HG02642 (cell line): ENCODE results near the gene OR56A3.

Experiments
- ATAC-seq: cut with Tn5 transposase; IDR thresholded peaks from one replicate; pipeline ENCODE4 v1.9.1; 2021; ENCODE audit warnings: mild to moderate bottlenecking; ENCODE audit not compliant: unreplicated experiment, poor library complexity

Gene OR56A3

DNA sequence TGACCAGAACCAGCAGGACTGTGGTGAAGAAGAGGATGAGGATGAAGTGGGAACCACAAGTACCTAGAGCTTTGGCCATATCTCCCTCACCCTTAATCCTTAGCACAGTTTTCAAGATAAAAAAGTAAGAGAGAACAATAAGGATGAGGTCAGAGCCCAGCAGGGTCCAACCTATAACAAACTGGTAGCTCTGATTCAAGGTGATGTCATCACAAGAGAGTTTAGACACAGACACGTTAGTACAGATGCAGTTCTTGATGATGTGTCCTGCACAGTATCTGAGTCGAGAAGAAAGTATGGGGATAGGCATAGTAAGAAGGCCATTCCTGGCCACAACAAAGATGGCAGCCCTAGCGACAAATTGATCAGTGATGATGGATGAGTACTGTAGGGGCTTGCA is 25.7 kb downstream of the OR56A3 start:
- no peak for ATAC-seq

DNA sequence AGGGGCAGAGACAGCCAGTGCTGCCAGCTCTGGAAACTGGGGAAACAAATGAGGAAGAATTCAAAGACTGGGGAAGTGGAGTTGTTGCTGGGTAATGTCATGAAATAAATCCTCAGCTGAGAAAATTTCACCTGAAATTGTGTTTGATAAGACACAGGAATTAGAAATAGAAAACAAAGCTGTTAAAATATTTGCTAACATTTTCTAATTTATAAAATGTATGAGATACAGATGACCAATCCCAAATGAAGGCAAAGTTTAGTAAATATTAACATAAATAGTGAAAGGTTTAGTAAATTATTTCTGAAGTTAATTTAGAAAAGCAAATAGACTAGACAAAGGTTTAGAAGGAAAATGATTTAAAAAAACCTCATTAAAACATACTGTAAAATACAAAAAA is 26.3 kb downstream of the OR56A3 start, which contains the start of gene OR56A5:
Gene OR56A5, minus strand, starts transcription at position 101 of the 400 bp plus-strand sequence. Its CDS starts 0 bp downstream, at position 101.
- no peak for ATAC-seq

DNA sequence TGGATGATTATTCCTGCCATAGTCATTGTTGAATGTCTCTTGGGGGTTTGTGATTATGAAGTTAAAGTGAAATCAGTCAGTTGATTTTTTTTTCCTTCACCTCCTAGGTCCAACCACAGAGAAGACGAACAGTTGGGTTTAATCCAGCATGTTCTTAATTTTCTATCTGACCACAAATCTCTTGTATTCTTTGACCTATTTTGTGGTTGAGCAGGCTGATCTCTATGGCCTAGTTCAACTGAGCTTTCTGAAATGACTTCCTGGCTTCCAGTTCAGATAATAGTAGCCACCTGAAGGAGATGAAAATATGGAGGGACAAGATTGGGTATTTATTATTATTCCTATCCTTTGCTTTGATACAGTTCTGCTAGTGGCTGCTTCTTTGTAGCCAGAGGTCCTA is 31.5 kb downstream of the OR56A3 start:
- no peak for ATAC-seq

DNA sequence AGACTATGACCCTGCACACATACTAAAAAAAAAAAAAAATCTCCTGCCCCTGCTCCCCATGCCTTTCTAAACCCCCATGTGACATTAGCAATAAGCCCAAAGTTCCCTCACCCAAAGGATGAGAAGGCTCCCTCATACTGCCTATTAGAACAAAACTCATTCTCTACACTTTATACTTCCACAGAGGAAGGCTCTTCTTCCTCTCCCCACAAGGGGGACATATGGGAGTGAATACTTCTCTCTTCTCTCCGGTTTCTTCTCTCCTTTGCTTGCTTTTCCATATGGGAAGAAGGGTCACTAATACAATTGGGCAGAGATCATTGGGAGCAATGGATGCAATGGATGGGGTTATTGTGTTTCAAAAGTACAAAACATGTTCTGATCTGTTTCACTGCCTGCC is 41.4 kb downstream of the OR56A3 start:
- ATAC-seq: no peak

DNA sequence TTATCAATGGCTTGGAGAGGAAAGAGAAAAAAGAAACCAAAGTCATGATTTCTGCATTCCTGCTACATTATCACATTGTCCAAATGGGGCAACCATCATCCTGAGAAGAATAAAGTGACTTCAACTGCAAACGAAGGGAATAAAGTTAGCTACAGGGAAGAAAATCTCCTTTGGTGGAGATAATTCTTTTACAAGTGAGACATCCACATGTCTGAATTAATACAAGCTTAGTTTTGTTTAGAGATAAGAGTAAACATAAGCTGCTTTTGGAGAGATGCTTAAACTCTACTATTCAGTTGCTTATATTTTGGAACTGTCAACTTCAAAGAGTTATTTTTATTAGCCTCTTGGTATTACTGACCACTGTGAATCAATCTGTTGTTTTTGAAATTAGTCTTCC is 44.8 kb downstream of the OR56A3 start, which contains the start of gene OR52L1:
Gene OR52L1, minus strand, starts transcription at position 101 of the 400 bp plus-strand sequence. Its CDS starts 55 bp downstream, at position 46.
- no peak for ATAC-seq

DNA sequence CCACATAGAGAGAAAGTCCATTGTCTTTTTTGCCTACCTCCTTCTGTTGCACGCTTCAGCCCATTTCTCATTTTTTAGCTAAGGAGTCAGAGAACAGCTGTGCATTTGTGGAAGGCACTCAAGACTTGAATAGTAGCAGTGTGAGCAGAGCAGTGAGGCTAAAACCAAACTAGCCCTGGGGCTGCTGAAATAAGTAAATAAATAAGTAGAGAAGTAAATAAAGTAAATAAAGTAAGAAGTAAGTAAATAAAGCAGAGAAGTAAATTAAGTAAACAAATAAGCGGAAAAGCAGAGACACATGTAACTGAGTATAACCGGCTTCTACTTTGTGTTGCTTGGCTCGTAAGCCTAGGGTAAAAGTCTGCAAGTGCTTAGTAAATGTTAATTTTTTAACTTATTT is 47.2 kb downstream of the OR56A3 start:
- no peak for ATAC-seq

DNA sequence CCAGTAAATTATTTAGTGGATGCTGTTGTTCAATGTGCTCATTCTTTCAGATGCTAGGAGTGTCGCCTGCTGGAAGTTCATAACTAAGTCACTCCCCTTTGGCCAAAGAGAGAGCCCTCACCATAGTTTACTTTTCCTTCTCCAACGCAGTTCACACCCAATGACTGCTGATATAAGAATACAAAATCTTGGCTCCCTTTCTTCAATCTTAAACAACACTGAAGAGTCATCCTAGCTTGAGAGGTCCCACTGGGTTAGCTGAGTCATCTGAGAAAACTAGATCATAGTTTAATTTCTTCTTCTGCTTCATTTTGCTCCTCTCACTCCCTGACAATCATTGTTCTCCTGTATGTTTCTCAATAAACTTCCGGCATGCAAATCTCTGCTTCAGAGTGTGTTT is 50.1 kb downstream of the OR56A3 start:
- no peak for ATAC-seq

DNA sequence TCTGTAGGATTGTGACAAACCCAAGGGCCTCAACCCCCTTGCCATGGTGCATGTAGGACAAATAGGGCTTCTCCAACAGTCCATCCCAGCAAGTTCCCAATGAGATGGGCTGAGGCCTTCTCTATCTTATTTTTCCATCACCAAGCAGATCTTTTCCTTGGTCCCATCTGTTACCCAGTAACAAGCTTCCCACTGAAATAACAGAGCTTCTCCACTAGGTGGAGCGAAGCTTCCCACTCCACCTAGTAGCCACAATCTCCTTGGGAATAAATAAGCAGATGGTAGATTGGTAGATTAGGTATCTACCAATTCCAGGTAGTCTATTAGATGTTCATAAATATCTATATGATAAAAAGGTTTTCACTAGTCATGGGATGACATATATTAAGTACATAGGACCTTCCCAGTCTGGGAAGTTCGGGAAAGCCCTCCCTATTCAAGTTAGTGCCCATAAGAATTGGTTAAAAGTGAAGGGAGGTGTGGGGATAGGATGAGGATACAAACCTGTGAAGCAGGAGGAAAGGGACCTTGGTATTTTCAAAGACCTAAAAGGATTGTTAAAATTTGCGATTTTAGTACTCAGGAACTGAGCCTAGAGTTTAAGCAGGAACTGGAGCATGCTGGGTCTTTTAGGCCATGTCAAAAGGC is 50.7 kb downstream of the OR56A3 start:
- no peak for ATAC-seq

DNA sequence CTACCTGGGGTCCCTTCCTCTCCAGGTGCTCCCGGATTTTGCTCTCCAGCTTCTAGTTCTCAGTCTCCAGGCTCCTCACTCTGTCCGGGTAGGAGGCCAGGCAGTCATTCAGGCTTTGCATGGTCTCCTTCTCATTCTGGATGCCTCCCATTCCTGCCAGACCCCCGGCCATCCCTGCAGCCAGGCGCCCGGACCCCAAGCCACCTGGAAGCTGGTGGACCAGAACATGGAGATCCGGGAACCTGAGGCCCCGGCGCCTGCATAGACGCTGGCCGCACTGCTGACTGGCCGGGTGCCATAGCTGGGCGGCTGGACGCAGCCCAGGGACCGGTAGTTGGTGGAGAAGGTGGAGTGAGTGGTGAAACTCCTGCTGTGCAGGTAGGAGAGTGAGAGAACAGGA is 52.7 kb downstream of the OR56A3 start:
- ATAC-seq: no peak
